HepG2 (cell line): Measurements from ENCODE around the gene MTFR1L. TPM values are rescaled to one million over a fixed set of nuclear protein-coding genes. Genes with fewer than 3 reads are reported as not detected.

Experiments
- ATAC-seq: fragments of 200-7000 bp; cut with Tn5 transposase; 3 replicates; pipeline ENCODE4 v1.9.1; 2020; ENCODE audit warnings: mild to moderate bottlenecking, moderate library complexity
- BruUV-seq: library from RNA; stranded (reverse); fragments of 400-500 nt; replicated peaks from 2 replicates; lab custom pipeline; 2021; lab: Mats Ljungman, UMichigan
- CTCF ChIA-PET: fragments of 300-600 bp; formaldehyde crosslinking; extraction: SDS; loops from one replicate; lab custom pipeline; 2021; ENCODE audit warnings: low total read pairs, inconsistent platforms, low intra/inter-chr PET ratio; lab: Yijun Ruan, JAX
- POLR2A ChIA-PET: fragments of 350-600 bp; sonication (Branson Sonifier 250); formaldehyde crosslinking; loops from one replicate; lab custom pipeline; 2020; ENCODE audit warnings: antibody characterized with exemption, inconsistent platforms; lab: Yijun Ruan, JAX
- DNase-seq: peaks from one replicate; pipeline ENCODE4 v3.0.0-alpha.2; 2015; ENCODE audit warnings: low spot score
- FAIRE-seq: peaks from 3 replicates; lab custom pipeline; 2011; peaks lifted over from hg19 to GRCh38; lab: Jason Lieb, UNC
- H2AFZ ChIP-seq: one replicate; pipeline ENCODE4 v1.6.1; 2011; ENCODE audit warnings: low read length, inconsistent platforms
- H3K27ac ChIP-seq: fragments of 300-600 bp; 3 replicates; pipeline ENCODE4 v1.8.0; 2011; ENCODE audit warnings: mixed run types, mild to moderate bottlenecking, mixed read lengths, low read length, inconsistent platforms; ENCODE audit not compliant: insufficient read depth; ENCODE audit errors: extremely low read length
- H3K27me3 ChIP-seq, 2 experiments: fragments of 200-600 bp in 1 of 2; 2 replicates in 1 of 2; 3 replicates in 1 of 2; pipeline versions ENCODE4 v1.6.0 to v1.8.0; 2011; ENCODE audit warnings: low read length in 2 of 2, mild to moderate bottlenecking in 2 of 2, moderate library complexity in 2 of 2, inconsistent platforms in 1 of 2; ENCODE audit not compliant: insufficient read depth in 2 of 2, control insufficient read depth in 1 of 2
- H3K36me3 ChIP-seq, 2 experiments: fragments of 200-600 bp in 1 of 2; replicated peaks in 1 of 2; 2 replicates in 1 of 2; 3 replicates in 1 of 2; pipeline versions ENCODE4 v1.5.1 to v1.8.0; 2011; ENCODE audit warnings: low read length in 2 of 2, inconsistent platforms in 1 of 2; ENCODE audit not compliant: insufficient read depth in 2 of 2, control insufficient read depth in 1 of 2
- H3K4me1 ChIP-seq: 2 replicates; pipeline ENCODE4 v1.5.1; 2012; ENCODE audit warnings: low read length, inconsistent platforms; ENCODE audit not compliant: insufficient read depth
- H3K4me2 ChIP-seq: 2 replicates; pipeline ENCODE4 v1.6.0; 2011; ENCODE audit warnings: low read depth, low read length, inconsistent platforms
- H3K4me3 ChIP-seq, 3 experiments: fragments of 200-600 bp in 1 of 3; sonication (generic), shearing (Covaris generic) in 1 of 3; replicated peaks in 1 of 3; 2 replicates each; pipeline ENCODE4 v1.5.1; 2011 to 2016; ENCODE audit warnings: low read length in 3 of 3, inconsistent platforms in 2 of 3, low read depth in 2 of 3, mild to moderate bottlenecking in 2 of 3, control low read depth in 1 of 3, mixed read lengths in 1 of 3; ENCODE audit not compliant: insufficient read depth in 1 of 3
- H3K79me2 ChIP-seq: one replicate; pipeline ENCODE4 v1.6.1; 2011; ENCODE audit warnings: low read length, inconsistent platforms; ENCODE audit not compliant: insufficient read depth
- H3K9ac ChIP-seq: 2 replicates; pipeline ENCODE4 v1.6.0; 2011; ENCODE audit warnings: mild to moderate bottlenecking, low read depth, low read length, inconsistent platforms; ENCODE audit not compliant: insufficient read depth
- H3K9me3 ChIP-seq: 2 replicates; pipeline ENCODE4 v1.5.1; 2012; ENCODE audit warnings: mild to moderate bottlenecking, low read length
- H4K20me1 ChIP-seq: 2 replicates; pipeline ENCODE4 v1.6.0; 2011; ENCODE audit warnings: inconsistent platforms, mild to moderate bottlenecking, low read length, moderate library complexity; ENCODE audit not compliant: insufficient read depth
- CCDC6 ChIP-seq: sonication (generic); formaldehyde crosslinking; IDR thresholded peaks from 2 replicates; pipeline ENCODE4 v1.8.1; 2022; ENCODE audit warnings: mild to moderate bottlenecking, missing genetic modification reagents, moderate library complexity
- DR1 ChIP-seq: sonication (generic); formaldehyde crosslinking; IDR thresholded peaks from 2 replicates; pipeline ENCODE4 v1.8.0; 2021; ENCODE audit warnings: mild to moderate bottlenecking, missing genetic modification reagents, inconsistent platforms
- SALL2 ChIP-seq: sonication (generic); formaldehyde crosslinking; IDR thresholded peaks from 2 replicates; pipeline ENCODE4 v1.8.1; 2023; ENCODE audit warnings: mild to moderate bottlenecking, missing genetic modification reagents, inconsistent platforms
- SSRP1 ChIP-seq: IDR thresholded peaks from 2 replicates; pipeline ENCODE4 v1.6.1; 2016; ENCODE audit warnings: control low read depth
- SUZ12 ChIP-seq: fragments of 150-350 bp; IDR thresholded peaks from 2 replicates; pipeline ENCODE4 v1.6.1; 2014; ENCODE audit warnings: low read depth, low read length
- U2AF2 ChIP-seq: fragments of 200-400 bp; formaldehyde crosslinking; IDR thresholded peaks from 2 replicates; pipeline ENCODE4 v1.6.1; 2017; ENCODE audit warnings: low read depth, mild to moderate bottlenecking, low read length
- ZFP1 ChIP-seq: IDR thresholded peaks from 2 replicates; pipeline ENCODE4 v1.6.1; 2016
- ZNF614 ChIP-seq: IDR thresholded peaks from 2 replicates; pipeline ENCODE4 v1.6.1; 2018; ENCODE audit warnings: missing biosample characterization, missing genetic modification reagents, inconsistent platforms, borderline replicate concordance
- ZNF672 ChIP-seq: sonication (generic); formaldehyde crosslinking; IDR thresholded peaks from 2 replicates; pipeline ENCODE4 v1.8.1; 2022; ENCODE audit warnings: missing genetic modification reagents
- WGBS: methylation state at CpG from one replicate; pipeline ENCODE4 v1.1.6; 2017; ENCODE audit warnings: low lambda C conversion rate; 5-methylcytosine and 5-hydroxymethylcytosine counted together
- in situ Hi-C: cut with HindIII; loops from 2 replicates; pipeline ENCODE4 v1.10.0; 2017; ENCODE audit warnings: low pct_unique_long_range_greater_than_20kb; ENCODE audit not compliant: extremely low pct_ligation_motif_present
- intact Hi-C: fragments of 100-400 bp; cut with micrococcal nuclease; formaldehyde crosslinking; loops from one replicate; pipeline ENCODE4 v1.10.0; 2022; ENCODE audit not compliant: unreplicated experiment
- polyA plus RNA-seq, 8 experiments: library from polyadenylated mRNA; depleted of rRNA in 3 of 8; stranded (reverse) in 7 of 8; unstranded in 1 of 8; fragments of >200 nt; fragmentation: Illumina TruSeq in 4 of 8; extraction: Trizol in 4 of 8; gene quantifications; 2 replicates each; pipeline versions ENCODE4 v1.2.1 to v1.2.3, GENCODE V29; 2011 to 2016; ENCODE audit warnings: low read depth in 4 of 8, missing spikeins in 1 of 8, mixed read lengths in 1 of 8; ENCODE audit not compliant: insufficient read depth in 1 of 8
- total RNA-seq, 5 experiments: library from RNA; depleted of rRNA; stranded (reverse); fragments of >200 nt; fragmentation: Illumina TruSeq; extraction: Trizol; gene quantifications; 2 replicates each; pipeline ENCODE4 v1.2.3, GENCODE V29; 2016; ENCODE audit warnings: low read depth in 1 of 5
- TF ChIP-seq, protein P1 (sequence below): conservative IDR thresholded peaks from 2 replicates; pipeline ENCODE4 v1.6.1; 2018; ENCODE audit warnings: missing genetic modification reagents
- TF ChIP-seq, protein P2 (sequence below): sonication (generic); formaldehyde crosslinking; IDR thresholded peaks from 2 replicates; pipeline ENCODE4 v1.5.0; 2020; ENCODE audit warnings: missing genetic modification reagents, mild to moderate bottlenecking, borderline replicate concordance
- TF ChIP-seq, protein P3 (sequence below): sonication (generic); formaldehyde crosslinking; conservative IDR thresholded peaks from 2 replicates; pipeline ENCODE4 v1.8.1; 2023; ENCODE audit warnings: missing genetic modification reagents

Gene MTFR1L
- total and polyA plus RNA-seq, 2 of the 13 experiments (the other 11 are each of a cell fraction or from before 2014, with no cell fraction given), result 38.0 to 55.7 TPM

DNA sequence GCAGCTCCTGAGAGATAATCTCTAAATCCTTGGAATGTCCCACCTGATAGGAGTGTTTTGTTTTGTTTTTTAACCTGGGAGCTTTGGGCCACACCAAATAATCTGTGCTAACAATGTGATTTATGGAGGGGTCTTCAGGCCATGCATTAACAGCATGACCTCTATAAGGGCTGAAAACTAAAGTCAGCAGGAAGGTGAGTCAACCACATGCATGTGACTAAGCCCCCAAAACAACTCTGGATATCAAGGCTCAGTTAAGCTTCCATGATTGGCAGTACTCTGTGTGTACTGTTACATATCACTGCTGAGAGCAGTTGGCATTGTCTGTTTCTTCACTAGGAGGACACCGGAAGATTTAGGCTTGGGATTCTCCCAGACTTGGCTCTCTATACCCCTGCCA, 28.8 kb downstream of the MTFR1L start:
- in situ Hi-C loops, result no loop called here
- H3K27ac ChIP-seq, result no peak overlapping the region

More for the DNA sequence above, 28.8 kb downstream of the MTFR1L start:
- peaks cover 48% of the 10 kb centered on the region for H3K79me2 ChIP-seq
- no peak overlapping the region for H3K9ac ChIP-seq
- no peaks in the 10 kb centered on the region for H3K27me3 ChIP-seq
- no peak for DNase-seq
- intact Hi-C loops, result no loop called here
- ChIA-PET POLR2A (interaction anchor here (1.1 kb wide), 1 partner anchor 149 kb away, joined by 3 read pairs; no protein-coding TSS in a partner anchor), CTCF (no interaction called here)
- H4K20me1 ChIP-seq, result no peaks in the 10 kb centered on the region
- no peaks in the 10 kb centered on the region for H3K36me3 ChIP-seq
- H3K9me3 ChIP-seq, result no peaks in the 10 kb centered on the region
- no peak overlapping the region for H3K4me2 ChIP-seq
- no peaks in the 10 kb centered on the region for H3K4me1 ChIP-seq
- ATAC-seq, result no peak
- WGBS, result 86% methylated on average over 1 of the region's 1 CpG
- no TSS peak for BruUV-seq
- TF ChIP-seq SUZ12, result no peak
- no peak for TF ChIP-seq CCDC6 (CRISPR knock-in tag)
- TF ChIP-seq, protein P1, sequence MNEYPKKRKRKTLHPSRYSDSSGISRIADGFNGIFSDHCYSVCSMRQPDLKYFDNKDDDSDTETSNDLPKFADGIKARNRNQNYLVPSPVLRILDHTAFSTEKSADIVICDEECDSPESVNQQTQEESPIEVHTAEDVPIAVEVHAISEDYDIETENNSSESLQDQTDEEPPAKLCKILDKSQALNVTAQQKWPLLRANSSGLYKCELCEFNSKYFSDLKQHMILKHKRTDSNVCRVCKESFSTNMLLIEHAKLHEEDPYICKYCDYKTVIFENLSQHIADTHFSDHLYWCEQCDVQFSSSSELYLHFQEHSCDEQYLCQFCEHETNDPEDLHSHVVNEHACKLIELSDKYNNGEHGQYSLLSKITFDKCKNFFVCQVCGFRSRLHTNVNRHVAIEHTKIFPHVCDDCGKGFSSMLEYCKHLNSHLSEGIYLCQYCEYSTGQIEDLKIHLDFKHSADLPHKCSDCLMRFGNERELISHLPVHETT, result no peak
- TF ChIP-seq ZNF672 (CRISPR knock-in tag), result no peak
- no peak for TF ChIP-seq ZFP1 (CRISPR knock-in tag)
- no peak for TF ChIP-seq SSRP1 (CRISPR knock-in tag)
- TF ChIP-seq, protein P2, sequence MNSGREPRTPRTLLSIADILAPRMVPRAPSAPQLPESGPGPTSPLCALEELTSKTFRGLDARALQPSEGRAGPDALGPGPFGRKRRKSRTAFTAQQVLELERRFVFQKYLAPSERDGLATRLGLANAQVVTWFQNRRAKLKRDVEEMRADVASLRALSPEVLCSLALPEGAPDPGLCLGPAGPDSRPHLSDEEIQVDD (CRISPR knock-in tag), result no peak
- TF ChIP-seq, protein P3, sequence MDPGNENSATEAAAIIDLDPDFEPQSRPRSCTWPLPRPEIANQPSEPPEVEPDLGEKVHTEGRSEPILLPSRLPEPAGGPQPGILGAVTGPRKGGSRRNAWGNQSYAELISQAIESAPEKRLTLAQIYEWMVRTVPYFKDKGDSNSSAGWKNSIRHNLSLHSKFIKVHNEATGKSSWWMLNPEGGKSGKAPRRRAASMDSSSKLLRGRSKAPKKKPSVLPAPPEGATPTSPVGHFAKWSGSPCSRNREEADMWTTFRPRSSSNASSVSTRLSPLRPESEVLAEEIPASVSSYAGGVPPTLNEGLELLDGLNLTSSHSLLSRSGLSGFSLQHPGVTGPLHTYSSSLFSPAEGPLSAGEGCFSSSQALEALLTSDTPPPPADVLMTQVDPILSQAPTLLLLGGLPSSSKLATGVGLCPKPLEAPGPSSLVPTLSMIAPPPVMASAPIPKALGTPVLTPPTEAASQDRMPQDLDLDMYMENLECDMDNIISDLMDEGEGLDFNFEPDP (CRISPR knock-in tag), result no peak
- no peak for TF ChIP-seq SALL2 (CRISPR knock-in tag)
- no peak for TF ChIP-seq DR1 (CRISPR knock-in tag)
- TF ChIP-seq ZNF614 (CRISPR knock-in tag), result no peak
- TF ChIP-seq U2AF2, result no peak
- peak overlapping the region; percentile 19 for H2AFZ ChIP-seq
- FAIRE-seq, result no peak
- H3K4me3 ChIP-seq, result no peak overlapping the region
